HG02678 (cell line): ENCODE measurements around the gene ALPG.
"Not testable (repeated sequence)": the region's sequence is repeated elsewhere in the genome, so short reads cannot be mapped to it uniquely, and the experiment has no call there.

Experiments
- ATAC-seq: cut with Tn5 transposase; IDR thresholded peaks from one replicate; pipeline ENCODE4 v1.9.1; 2021; ENCODE audit warnings: mild to moderate bottlenecking, moderate library complexity; ENCODE audit not compliant: unreplicated experiment

ALPG gene

GRCh38 chr2:232438951-232439757 lies 32.5 kb downstream of the ALPG start:
- no peak for ATAC-seq

- no peak for ATAC-seq
Measured at GRCh38 chr2:232439758-232440135, 33.1 kb downstream of the ALPG start.

- not testable (repeated sequence) for ATAC-seq
Measured at GRCh38 chr2:232440220-232441018, 33.8 kb downstream of the ALPG start.

GRCh38 chr2:232441147-232441651 lies 34.6 kb downstream of the ALPG start:
- ATAC-seq: no peak

- ATAC-seq: not testable (repeated sequence)
Measured at GRCh38 chr2:232441922-232442321, 35.3 kb downstream of the ALPG start.

- ATAC-seq: not testable (repeated sequence)
Measured at GRCh38 chr2:232442431-232442830, 35.8 kb downstream of the ALPG start.

- not testable (repeated sequence) for ATAC-seq
Measured at GRCh38 chr2:232443047-232443446, 36.4 kb downstream of the ALPG start.

GRCh38 chr2:232443669-232444408 lies 37.2 kb downstream of the ALPG start:
- ATAC-seq: not testable (repeated sequence)

GRCh38 chr2:232444409-232445148 lies 37.9 kb downstream of the ALPG start:
- no peak for ATAC-seq

- ATAC-seq: not testable (repeated sequence)
Measured at GRCh38 chr2:232445149-232445885, 38.7 kb downstream of the ALPG start.

GRCh38 chr2:232446266-232446777 lies 39.7 kb downstream of the ALPG start:
- ATAC-seq: not testable (repeated sequence)

- ATAC-seq: no peak
Measured at GRCh38 chr2:232447091-232447620, 40.5 kb downstream of the ALPG start.

GRCh38 chr2:232447638-232448303 lies 41.1 kb downstream of the ALPG start:
- no peak for ATAC-seq

GRCh38 chr2:232448304-232448690 lies 41.7 kb downstream of the ALPG start:
- ATAC-seq: no peak

- no peak for ATAC-seq
Measured at GRCh38 chr2:232449964-232450363, 43.3 kb downstream of the ALPG start.

- not testable (repeated sequence) for ATAC-seq
Measured at GRCh38 chr2:232451645-232452044, 45.0 kb downstream of the ALPG start.

- ATAC-seq: no peak
Measured at GRCh38 chr2:232454630-232455029, 48.0 kb downstream of the ALPG start.

GRCh38 chr2:232455426-232456255 lies 49.0 kb downstream of the ALPG start, which contains the start of gene ALPI:
Gene ALPI, plus strand, starts transcription at chr2:232456153. Its CDS starts 47 bp downstream, at chr2:232456200.
- no peak for ATAC-seq
